ENCODE data around the gene S100Z.

GRCh38 chr5:76888733-76889300 is 39.0 kb downstream of the S100Z start:
- TF ChIP-seq TAF1 (IDR thresholded peaks at IDR 0.05; ENCODE audit: low read depth) (no peak), USF1 (IDR thresholded peaks at IDR 0.05) (no peak), RAD21 (IDR thresholded peaks at IDR 0.05; ENCODE audit: low read depth) (no peak), MAX (IDR thresholded peaks at IDR 0.05) (no peak), REST (IDR thresholded peaks at IDR 0.05; ENCODE audit: low read depth) (no peak), FOXM1 (IDR thresholded peaks at IDR 0.05; ENCODE audit: borderline replicate concordance, low read depth) (no peak)
